GM23338 (cell line): ENCODE data around the gene SLC30A5. TPM values are rescaled to one million over a fixed set of nuclear protein-coding genes. Genes with fewer than 3 reads are reported as not detected.
"Not testable (repeated sequence)": the region's sequence is repeated elsewhere in the genome, so short reads cannot be mapped to it uniquely, and the experiment has no call there.

Experiments used
- ATAC-seq: fragments of 200-7000 bp; cut with Tn5 transposase; 3 replicates; pipeline ENCODE4 v1.9.1; 2020
- DNase-seq: peaks from one replicate; pipeline ENCODE4 v3.0.0-alpha.2; 2015; ENCODE audit warnings: low spot score
- H2AFZ ChIP-seq: fragments of 200-600 bp; sonication (generic); 2 replicates; pipeline ENCODE4 v1.8.0; 2016; ENCODE audit warnings: antibody characterized with exemption, mild to moderate bottlenecking, moderate library complexity
- H3F3A ChIP-seq: fragments of 200-600 bp; sonication (generic); replicated peaks from 2 replicates; pipeline ENCODE4 v1.8.0; 2017; ENCODE audit warnings: antibody characterized with exemption, mixed run types, low read depth
- H3K27ac ChIP-seq: fragments of 200-600 bp; sonication (generic); 2 replicates; pipeline ENCODE4 v1.6.1; 2016; ENCODE audit warnings: low read depth
- H3K27me3 ChIP-seq: fragments of 200-600 bp; sonication (generic); 2 replicates; pipeline ENCODE4 v1.8.0; 2016; ENCODE audit warnings: mild to moderate bottlenecking, mixed run types, moderate library complexity; ENCODE audit not compliant: insufficient read depth
- H3K36me3 ChIP-seq: fragments of 200-600 bp; sonication (generic); 2 replicates; pipeline ENCODE4 v1.8.0; 2016; ENCODE audit warnings: mild to moderate bottlenecking; ENCODE audit not compliant: insufficient read depth
- H3K4me1 ChIP-seq: fragments of 200-600 bp; sonication (generic); 2 replicates; pipeline ENCODE4 v1.8.0; 2016; ENCODE audit warnings: mild to moderate bottlenecking, moderate library complexity; ENCODE audit not compliant: insufficient read depth
- H3K4me2 ChIP-seq: fragments of 200-600 bp; sonication (generic); 2 replicates; pipeline ENCODE4 v1.7.1; 2017; ENCODE audit warnings: mixed run types
- H3K4me3 ChIP-seq: fragments of 200-600 bp; sonication (generic); 2 replicates; pipeline ENCODE4 v1.6.1; 2016; ENCODE audit warnings: mixed run types
- H3K79me2 ChIP-seq: fragments of 200-600 bp; sonication (generic); replicated peaks from 2 replicates; pipeline ENCODE4 v1.8.0; 2017; ENCODE audit warnings: mild to moderate bottlenecking; ENCODE audit not compliant: insufficient read depth
- H3K9me2 ChIP-seq: fragments of 200-600 bp; sonication (generic); 2 replicates; pipeline ENCODE4 v1.8.0; 2017; ENCODE audit not compliant: insufficient read depth
- H4K20me1 ChIP-seq: fragments of 200-600 bp; sonication (generic); replicated peaks from 2 replicates; pipeline ENCODE4 v1.8.0; 2017; ENCODE audit warnings: mild to moderate bottlenecking; ENCODE audit not compliant: insufficient read depth
- H3K27ac Mint-ChIP-seq: 2 replicates; pipeline ENCODE4 v1.8.0; 2020; ENCODE audit warnings: inconsistent platforms, mild to moderate bottlenecking, moderate library complexity, mixed read lengths
- H3K27me3 Mint-ChIP-seq: 3 replicates; pipeline ENCODE4 v1.8.0; 2022; ENCODE audit warnings: low read depth, mild to moderate bottlenecking, moderate library complexity, mixed read lengths, inconsistent platforms; ENCODE audit not compliant: insufficient read depth, poor library complexity
- H3K36me3 Mint-ChIP-seq: 3 replicates; pipeline ENCODE4 v1.8.0; 2021; ENCODE audit warnings: low read depth, mild to moderate bottlenecking, inconsistent platforms, moderate library complexity, mixed read lengths
- H3K4me1 Mint-ChIP-seq: 3 replicates; pipeline ENCODE4 v1.8.0; 2020; ENCODE audit warnings: mild to moderate bottlenecking, inconsistent platforms, mixed read lengths
- H3K4me3 Mint-ChIP-seq: 3 replicates; pipeline ENCODE4 v1.8.0; 2021; ENCODE audit warnings: moderate library complexity, mild to moderate bottlenecking, inconsistent platforms, mixed read lengths
- H3K9me3 Mint-ChIP-seq: 3 replicates; pipeline ENCODE4 v1.8.0; 2020; ENCODE audit warnings: moderate library complexity, mild to moderate bottlenecking, inconsistent platforms, mixed read lengths
- EZH2phosphoT487 ChIP-seq: fragments of 200-600 bp; sonication (generic); IDR thresholded peaks from one replicate; pipeline ENCODE4 v1.8.1; 2018; ENCODE audit warnings: antibody characterized with exemption; ENCODE audit not compliant: unreplicated experiment
- JUNB ChIP-seq: IDR thresholded peaks from one replicate; pipeline ENCODE4 v1.6.1; 2016; ENCODE audit warnings: antibody characterized with exemption; ENCODE audit not compliant: unreplicated experiment
- POLR2AphosphoS5 ChIP-seq: IDR thresholded peaks from 2 replicates; pipeline ENCODE4 v1.6.1; 2016; ENCODE audit warnings: antibody characterized with exemption, low read depth
- ZNF114 ChIP-seq: fragments of 250-450 bp; sonication (Bioruptor Pico); IDR thresholded peaks from 2 replicates; pipeline ENCODE4 v1.5.0; 2020; ENCODE audit warnings: mild to moderate bottlenecking, moderate library complexity
- polyA plus RNA-seq: library from polyadenylated mRNA; unstranded; fragments of >200 nt; fragmentation: Nextera tagmentation; extraction: Ambion mirVana; gene quantifications from 2 replicates; pipeline ENCODE4 v1.2.1, GENCODE V29; 2016
- total RNA-seq: library from RNA; depleted of rRNA; stranded (reverse); fragments of >200 nt; shearing (Covaris generic); gene quantifications from 2 replicates; pipeline ENCODE4 v1.2.3, GENCODE V29; 2014
- TF ChIP-seq, protein P1 (sequence below), 2 experiments: fragments of 200-600 bp in 1 of 2; sonication (generic) in 1 of 2; conservative IDR thresholded peaks; 2 replicates each; pipeline versions ENCODE4 v1.5.1 to v1.6.1; 2016 to 2017; ENCODE audit warnings: antibody characterized with exemption in 2 of 2, low read depth in 2 of 2, mild to moderate bottlenecking in 2 of 2, moderate library complexity in 1 of 2
- TF ChIP-seq, protein P2 (sequence below): fragments of 250-450 bp; sonication (Bioruptor Pico); IDR thresholded peaks from 2 replicates; pipeline ENCODE4 v1.5.0; 2020; ENCODE audit warnings: mild to moderate bottlenecking, moderate library complexity

The SLC30A5 gene
- total and polyA plus RNA-seq, 2 experiments from 2014 or later, result 38.2 to 43.2 TPM

- peak overlapping the region; percentile 41 for H3K27ac ChIP-seq
- H3K4me3 ChIP-seq, result no peak overlapping the region
- peak overlapping the region; percentile 28 for H2AFZ ChIP-seq
- peaks cover 13% of the 10 kb centered on the region for H3K9me3 Mint-ChIP-seq
- peak overlapping the region; percentile 63; the same call in 1 of the 2 replicates for H3K27ac Mint-ChIP-seq
- H3K79me2 ChIP-seq, result no peaks in the 10 kb centered on the region
- H3K36me3 Mint-ChIP-seq, result 0 out of 3 replicates have a peak, but pooled peaks cover 4% of the 10 kb centered on the region
- H3K9me2 ChIP-seq, result no peaks in the 10 kb centered on the region
- TF ChIP-seq, protein P1, sequence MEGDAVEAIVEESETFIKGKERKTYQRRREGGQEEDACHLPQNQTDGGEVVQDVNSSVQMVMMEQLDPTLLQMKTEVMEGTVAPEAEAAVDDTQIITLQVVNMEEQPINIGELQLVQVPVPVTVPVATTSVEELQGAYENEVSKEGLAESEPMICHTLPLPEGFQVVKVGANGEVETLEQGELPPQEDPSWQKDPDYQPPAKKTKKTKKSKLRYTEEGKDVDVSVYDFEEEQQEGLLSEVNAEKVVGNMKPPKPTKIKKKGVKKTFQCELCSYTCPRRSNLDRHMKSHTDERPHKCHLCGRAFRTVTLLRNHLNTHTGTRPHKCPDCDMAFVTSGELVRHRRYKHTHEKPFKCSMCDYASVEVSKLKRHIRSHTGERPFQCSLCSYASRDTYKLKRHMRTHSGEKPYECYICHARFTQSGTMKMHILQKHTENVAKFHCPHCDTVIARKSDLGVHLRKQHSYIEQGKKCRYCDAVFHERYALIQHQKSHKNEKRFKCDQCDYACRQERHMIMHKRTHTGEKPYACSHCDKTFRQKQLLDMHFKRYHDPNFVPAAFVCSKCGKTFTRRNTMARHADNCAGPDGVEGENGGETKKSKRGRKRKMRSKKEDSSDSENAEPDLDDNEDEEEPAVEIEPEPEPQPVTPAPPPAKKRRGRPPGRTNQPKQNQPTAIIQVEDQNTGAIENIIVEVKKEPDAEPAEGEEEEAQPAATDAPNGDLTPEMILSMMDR (conservative IDR thresholded peaks at IDR 0.05; ENCODE audit: low read depth in 2 of 2), result no peak
- TF ChIP-seq ZNF114 (no peak), POLR2AphosphoS5 (no peak), JUNB (no peak), EZH2phosphoT487 (no peak)
- TF ChIP-seq, protein P2, sequence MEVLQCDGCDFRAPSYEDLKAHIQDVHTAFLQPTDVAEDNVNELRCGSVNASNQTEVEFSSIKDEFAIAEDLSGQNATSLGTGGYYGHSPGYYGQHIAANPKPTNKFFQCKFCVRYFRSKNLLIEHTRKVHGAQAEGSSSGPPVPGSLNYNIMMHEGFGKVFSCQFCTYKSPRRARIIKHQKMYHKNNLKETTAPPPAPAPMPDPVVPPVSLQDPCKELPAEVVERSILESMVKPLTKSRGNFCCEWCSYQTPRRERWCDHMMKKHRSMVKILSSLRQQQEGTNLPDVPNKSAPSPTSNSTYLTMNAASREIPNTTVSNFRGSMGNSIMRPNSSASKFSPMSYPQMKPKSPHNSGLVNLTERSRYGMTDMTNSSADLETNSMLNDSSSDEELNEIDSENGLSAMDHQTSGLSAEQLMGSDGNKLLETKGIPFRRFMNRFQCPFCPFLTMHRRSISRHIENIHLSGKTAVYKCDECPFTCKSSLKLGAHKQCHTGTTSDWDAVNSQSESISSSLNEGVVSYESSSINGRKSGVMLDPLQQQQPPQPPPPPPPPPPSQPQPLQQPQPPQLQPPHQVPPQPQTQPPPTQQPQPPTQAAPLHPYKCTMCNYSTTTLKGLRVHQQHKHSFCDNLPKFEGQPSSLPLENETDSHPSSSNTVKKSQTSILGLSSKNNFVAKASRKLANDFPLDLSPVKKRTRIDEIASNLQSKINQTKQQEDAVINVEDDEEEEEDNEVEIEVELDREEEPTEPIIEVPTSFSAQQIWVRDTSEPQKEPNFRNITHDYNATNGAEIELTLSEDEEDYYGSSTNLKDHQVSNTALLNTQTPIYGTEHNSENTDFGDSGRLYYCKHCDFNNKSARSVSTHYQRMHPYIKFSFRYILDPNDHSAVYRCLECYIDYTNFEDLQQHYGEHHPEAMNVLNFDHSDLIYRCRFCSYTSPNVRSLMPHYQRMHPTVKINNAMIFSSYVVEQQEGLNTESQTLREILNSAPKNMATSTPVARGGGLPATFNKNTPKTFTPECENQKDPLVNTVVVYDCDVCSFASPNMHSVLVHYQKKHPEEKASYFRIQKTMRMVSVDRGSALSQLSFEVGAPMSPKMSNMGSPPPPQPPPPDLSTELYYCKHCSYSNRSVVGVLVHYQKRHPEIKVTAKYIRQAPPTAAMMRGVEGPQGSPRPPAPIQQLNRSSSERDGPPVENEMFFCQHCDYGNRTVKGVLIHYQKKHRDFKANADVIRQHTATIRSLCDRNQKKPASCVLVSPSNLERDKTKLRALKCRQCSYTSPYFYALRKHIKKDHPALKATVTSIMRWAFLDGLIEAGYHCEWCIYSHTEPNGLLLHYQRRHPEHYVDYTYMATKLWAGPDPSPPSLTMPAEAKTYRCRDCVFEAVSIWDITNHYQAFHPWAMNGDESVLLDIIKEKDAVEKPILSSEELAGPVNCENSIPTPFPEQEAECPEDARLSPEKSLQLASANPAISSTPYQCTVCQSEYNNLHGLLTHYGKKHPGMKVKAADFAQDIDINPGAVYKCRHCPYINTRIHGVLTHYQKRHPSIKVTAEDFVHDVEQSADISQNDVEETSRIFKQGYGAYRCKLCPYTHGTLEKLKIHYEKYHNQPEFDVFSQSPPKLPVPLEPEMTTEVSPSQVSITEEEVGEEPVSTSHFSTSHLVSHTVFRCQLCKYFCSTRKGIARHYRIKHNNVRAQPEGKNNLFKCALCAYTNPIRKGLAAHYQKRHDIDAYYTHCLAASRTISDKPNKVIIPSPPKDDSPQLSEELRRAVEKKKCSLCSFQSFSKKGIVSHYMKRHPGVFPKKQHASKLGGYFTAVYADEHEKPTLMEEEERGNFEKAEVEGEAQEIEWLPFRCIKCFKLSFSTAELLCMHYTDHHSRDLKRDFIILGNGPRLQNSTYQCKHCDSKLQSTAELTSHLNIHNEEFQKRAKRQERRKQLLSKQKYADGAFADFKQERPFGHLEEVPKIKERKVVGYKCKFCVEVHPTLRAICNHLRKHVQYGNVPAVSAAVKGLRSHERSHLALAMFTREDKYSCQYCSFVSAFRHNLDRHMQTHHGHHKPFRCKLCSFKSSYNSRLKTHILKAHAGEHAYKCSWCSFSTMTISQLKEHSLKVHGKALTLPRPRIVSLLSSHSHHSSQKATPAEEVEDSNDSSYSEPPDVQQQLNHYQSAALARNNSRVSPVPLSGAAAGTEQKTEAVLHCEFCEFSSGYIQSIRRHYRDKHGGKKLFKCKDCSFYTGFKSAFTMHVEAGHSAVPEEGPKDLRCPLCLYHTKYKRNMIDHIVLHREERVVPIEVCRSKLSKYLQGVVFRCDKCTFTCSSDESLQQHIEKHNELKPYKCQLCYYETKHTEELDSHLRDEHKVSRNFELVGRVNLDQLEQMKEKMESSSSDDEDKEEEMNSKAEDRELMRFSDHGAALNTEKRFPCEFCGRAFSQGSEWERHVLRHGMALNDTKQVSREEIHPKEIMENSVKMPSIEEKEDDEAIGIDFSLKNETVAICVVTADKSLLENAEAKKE (CRISPR knock-in tag), result no peak
- no peak overlapping the region for H3K4me3 Mint-ChIP-seq
- no peaks in the 10 kb centered on the region for H3F3A ChIP-seq
- H3K4me1 Mint-ChIP-seq, result peaks cover 12% of the 10 kb centered on the region
- H3K4me1 ChIP-seq, result peaks cover 15% of the 10 kb centered on the region
- DNase-seq, result no peak
- H3K27me3 Mint-ChIP-seq, result peaks cover 3% of the 10 kb centered on the region
- H3K36me3 ChIP-seq, result no peaks in the 10 kb centered on the region
- no peak for ATAC-seq
- H3K27me3 ChIP-seq, result no peaks in the 10 kb centered on the region
- H4K20me1 ChIP-seq, result no peaks in the 10 kb centered on the region
- peak overlapping the region; percentile 23; the same call in 1 of the 2 replicates for H3K4me2 ChIP-seq
Measured at GRCh38 chr5:69136293-69136692, 42.5 kb downstream of the SLC30A5 start.

GRCh38 chr5:69137208-69137607 is 43.4 kb downstream of the SLC30A5 start:
- not testable (repeated sequence) for H3K27ac Mint-ChIP-seq, H3F3A ChIP-seq, H4K20me1 ChIP-seq, H3K27me3 ChIP-seq, H3K4me2 ChIP-seq, H3K79me2 ChIP-seq, H3K36me3 ChIP-seq, DNase-seq, H3K36me3 Mint-ChIP-seq, H3K4me3 ChIP-seq, H2AFZ ChIP-seq, H3K27ac ChIP-seq, ATAC-seq, H3K27me3 Mint-ChIP-seq, H3K4me3 Mint-ChIP-seq, H3K9me2 ChIP-seq
- H3K4me1 ChIP-seq, result peaks cover 15% of the 10 kb centered on the region
- H3K4me1 Mint-ChIP-seq, result peaks cover 12% of the 10 kb centered on the region
- H3K9me3 Mint-ChIP-seq, result peaks cover 16% of the 10 kb centered on the region
